IPS DF 19.7 (cell line): ENCODE data around the gene LMAN2L.

Source experiments
- DNase-seq: peaks from one replicate; pipeline ENCODE4 v3.0.0-alpha.2; 2013; ENCODE audit warnings: low read depth, low spot score

The LMAN2L gene, protein sequence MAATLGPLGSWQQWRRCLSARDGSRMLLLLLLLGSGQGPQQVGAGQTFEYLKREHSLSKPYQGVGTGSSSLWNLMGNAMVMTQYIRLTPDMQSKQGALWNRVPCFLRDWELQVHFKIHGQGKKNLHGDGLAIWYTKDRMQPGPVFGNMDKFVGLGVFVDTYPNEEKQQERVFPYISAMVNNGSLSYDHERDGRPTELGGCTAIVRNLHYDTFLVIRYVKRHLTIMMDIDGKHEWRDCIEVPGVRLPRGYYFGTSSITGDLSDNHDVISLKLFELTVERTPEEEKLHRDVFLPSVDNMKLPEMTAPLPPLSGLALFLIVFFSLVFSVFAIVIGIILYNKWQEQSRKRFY

DNA sequence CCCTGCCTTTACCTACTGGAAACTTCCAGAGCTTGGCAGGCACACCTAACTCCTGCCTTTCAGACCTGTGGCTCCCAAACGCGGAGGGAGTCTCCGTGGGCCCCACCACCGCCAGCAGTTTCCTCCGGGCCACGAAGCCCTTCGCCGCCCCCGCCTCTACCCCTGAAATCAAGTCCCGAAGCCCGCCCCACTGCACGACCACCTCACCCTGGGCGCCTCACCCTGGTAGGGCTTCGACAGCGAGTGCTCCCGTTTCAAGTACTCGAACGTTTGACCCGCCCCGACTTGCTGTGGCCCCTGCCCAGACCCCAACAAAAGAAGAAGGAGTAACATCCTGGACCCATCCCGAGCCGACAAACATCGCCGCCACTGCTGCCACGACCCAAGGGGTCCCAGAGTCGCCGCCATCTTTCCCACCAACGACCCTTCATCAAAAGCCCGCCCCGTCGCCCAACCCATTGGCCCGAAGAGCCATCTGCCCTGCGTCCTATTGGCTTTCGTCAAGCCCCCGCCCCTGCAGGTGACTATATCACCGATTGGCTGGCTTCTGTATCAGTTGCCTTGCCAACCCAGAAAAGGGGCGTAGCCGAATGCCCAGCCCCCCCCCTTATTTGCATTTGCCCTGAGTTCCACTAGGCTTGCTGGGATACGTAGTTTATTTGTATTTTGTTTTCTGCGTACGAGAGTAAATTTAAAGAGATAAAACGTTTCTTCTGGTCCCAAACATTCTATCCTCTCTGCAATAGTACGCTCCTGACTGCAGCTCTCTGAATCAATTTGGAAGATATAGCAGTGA, at the start of gene LMAN2L:
Gene LMAN2L (minus strand): TSS at position 432 of the 796 bp plus-strand sequence. CDS start 24 bp downstream, at position 408.
- DNase-seq, result peak; percentile 88

DNA sequence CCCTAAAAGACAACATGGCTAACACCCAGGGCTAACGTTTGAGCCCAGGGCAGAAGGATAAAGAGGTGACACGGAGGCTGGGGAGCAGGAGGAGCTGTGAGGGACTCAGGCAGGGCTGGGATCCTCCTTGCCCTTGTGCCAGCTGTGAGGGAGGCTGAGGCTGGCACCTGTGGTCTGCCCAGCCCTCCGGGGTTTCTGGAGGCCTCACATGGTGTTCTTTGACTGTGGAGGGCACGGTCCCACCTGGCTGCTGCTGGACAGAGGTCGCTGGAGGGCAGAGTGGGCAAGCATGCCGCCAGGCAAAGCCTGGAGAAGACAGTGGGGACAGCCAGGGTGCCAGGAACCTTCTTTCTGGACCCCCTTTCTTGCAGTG, 49.4 kb upstream of the LMAN2L start:
- no peak for DNase-seq

DNA sequence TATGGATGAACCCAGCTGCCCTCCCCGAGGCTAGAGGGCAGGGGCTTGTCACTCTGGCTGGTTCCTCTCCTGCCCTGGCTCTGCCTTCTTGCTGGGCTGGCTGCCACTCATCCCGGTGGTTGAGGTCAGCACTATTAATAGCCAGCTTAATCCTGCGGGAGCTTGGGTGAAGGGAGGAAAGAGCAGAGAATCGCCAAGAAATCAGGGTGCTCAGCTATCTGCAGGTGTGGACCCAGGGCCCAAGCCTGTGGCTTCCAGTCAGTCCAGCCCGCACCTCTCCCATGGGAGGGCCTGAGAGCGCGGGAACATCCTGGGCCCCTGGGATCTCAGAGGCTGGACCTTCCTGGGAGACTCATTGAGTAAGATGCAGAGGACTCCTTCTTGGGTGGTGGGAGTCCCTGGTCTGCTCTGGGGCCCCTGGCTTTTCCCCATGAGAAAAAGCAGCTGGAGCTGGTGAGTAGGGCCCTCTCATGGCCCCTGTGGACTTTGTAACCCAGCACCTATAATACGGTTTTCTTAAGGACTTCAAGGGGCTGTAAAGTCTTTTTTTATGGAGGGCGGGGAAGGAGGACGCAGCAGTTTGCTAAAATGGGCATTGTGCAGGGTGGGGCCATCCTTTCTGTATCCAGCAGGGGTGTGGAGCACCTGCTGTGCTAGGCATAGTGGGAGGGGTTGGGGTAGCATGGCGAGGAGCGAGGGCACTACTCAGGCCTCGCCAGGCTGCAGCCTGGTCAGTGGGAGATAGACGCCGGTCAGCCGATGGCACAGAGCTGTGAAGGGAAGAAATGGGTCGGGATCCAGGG, 48.8 kb upstream of the LMAN2L start:
- no peak for DNase-seq

DNA sequence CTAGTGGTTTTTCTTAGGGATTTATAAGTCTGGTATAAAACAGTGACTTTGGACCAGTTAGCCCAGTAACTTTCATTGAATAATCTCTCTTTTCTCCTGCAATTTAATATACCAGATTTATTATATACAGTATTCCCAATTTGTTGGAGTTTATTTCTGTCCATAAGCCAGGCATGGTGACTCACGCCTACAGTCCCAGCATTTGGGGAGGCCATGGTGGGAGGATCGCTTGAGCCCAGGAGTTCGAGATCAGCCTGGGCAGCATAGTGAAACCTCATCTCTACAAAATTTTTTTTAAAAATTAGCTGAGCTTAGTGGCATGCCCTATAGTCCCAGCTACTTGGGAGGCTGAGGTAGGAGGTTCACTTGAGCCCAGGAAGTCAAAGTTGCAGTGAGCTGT, 47.5 kb upstream of the LMAN2L start:
- DNase-seq, result no peak

DNA sequence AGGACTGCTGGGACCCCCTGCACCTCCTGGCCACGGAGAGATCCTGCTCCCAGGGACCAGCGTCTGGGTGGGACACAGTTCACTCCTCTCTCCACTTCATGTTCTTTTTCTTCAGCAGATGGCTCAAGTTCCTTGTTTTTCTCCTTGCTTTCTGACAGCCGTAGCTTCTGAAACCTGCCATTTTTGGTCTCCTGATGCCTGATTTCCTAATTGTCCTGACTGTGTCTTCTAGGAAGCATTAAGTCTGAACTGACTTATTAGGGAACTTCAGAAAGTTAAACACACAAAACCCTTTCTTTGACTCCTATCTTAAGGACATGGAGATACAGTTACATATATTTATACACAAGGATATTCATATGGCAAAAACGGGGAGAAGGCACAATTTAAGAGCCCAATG, 43.5 kb upstream of the LMAN2L start:
- DNase-seq, result no peak

DNA sequence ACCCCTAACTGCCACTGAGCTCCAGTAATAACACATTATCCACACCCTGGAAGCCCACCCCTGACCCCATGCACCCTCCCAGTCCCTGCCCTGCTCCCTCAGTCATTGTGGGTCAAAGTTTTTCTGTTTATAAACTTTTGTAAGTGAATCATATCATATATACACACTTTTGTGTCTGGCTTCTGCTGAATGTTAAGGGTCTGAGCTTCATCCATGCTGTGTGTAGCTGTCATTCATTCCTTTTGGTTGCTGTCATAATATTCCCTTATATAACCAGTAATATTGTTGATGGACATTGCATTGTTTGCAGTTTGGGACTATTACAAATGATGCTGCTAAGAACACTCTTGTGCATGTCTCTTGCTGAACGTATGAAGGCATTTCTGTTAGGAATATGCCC, 35.3 kb upstream of the LMAN2L start:
- DNase-seq, result no peak

DNA sequence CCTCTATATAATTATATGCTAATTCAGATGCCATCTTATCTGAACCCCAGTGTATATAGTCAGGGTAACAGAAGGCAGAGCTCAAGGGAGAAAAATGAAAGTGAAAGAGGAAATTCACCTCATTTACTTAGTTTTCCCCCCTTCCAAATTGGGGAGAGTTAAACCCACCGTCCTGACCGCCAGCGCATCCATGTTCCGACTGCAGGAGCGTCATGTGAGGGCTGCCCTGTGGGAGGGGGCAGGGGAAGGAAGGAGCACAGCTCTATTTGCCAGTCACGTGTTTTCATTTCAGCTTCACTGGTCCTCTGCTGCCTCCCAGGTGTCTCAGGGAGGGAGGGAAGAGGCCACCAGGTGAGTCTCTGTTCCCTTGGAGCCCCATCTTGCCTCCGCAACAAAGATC, 34.1 kb upstream of the LMAN2L start:
- no peak for DNase-seq

DNA sequence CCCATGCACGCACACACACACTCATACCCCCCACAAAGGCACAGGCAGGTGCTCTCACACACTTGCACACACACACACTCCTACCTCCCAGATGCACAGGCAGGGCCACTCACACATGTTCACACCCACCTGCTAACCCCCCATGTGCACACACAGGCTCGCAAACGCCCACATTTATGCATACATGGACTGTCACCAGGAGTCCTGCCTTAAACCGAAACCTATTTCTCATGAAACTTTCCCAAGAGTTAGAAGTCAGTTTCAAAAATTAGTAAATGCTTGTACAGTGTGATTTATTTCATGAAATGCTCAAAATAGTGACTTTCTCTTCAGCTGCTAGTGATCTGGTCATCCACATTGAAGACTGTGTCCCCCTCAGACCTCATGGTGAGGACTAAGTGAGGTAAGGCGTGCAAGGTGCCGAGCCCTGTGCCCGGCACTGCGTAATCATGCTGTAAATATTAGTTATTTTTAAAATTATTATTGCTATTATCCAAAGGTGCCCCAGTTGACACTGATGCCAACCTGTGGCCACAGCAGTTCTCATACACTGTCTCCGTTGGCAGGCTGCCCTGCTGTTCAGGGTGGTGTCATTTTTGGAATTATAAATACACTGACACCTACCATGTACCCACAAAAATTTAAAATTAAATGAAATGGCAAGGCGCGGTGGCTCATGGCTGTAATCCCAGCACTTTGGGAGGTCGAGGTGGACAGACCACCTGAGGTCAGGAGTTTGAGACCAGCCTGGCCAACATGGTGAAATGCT, 33.2 kb upstream of the LMAN2L start:
- no peak for DNase-seq

DNA sequence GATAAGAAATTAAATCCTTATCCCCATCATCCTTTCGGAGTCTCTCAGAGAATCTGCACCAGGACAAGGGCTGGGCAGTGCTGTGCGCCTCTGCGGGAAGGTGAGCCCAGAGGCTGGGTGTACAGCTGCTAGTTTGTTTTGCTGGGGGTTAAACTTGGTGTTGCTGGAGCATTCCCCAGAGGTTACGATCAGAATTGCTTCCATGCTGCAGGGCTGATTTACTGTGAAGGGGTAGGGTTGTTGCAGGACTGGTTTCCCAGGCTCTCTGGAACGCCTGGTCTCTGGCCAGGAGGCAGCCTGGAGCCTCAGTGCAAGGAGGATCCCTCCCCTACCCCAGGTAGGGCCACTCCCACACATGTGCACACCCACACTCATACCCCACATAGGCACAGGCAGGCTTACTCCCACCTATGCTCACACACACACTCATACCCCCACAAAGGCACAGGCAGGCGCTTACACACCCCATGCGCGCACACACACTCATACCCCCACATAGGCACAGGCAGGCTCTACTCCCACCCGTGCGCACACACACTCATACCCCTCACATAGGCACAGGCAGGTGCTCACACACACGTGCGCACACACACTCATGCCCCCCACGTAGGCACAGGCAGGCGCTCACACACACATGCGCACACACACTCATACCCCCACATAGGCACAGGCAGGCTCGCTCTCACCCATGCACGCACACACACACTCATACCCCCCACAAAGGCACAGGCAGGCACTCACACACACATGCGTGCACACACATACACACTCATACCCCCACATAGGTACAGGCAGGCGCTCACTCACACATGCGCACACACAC, 32.1 kb upstream of the LMAN2L start:
- DNase-seq, result no peak

DNA sequence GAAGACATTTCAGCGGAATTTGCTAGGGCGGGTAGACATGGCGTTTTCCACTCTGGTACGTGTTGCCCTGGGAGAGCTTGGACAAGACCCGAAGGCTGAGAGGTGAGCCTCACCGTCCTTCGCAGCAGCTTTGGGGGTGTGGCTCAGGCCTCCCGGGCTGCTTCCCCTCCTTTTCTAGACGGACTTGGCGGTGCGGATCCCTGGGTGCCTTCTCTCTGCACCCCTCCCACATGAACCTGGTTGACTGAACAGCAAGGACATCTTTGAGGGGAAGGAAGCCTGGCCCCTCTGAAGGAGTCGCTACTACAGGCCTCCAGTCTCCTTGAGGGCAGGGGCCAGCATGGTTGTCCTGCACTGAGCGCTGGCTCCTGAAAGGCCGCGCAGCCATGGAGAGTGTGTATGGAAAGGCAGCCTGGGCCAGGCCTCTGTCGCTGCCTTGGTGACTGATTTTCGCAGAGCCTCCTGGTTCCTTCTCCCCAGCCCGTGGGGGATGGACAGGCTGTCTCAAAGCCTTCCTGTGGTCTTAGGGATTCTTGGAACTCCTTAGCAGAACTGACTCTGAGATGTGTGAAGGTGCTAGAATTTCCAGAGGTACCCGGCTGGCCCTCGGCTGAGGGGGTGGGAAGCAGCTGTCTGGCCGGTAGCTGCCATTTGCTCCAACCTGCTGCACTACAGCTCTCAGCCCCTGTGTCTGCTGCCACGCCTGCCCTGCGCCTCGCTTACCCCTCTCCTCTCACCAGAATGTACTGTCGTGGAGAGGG, 30.8 kb upstream of the LMAN2L start:
- DNase-seq, result no peak

DNA sequence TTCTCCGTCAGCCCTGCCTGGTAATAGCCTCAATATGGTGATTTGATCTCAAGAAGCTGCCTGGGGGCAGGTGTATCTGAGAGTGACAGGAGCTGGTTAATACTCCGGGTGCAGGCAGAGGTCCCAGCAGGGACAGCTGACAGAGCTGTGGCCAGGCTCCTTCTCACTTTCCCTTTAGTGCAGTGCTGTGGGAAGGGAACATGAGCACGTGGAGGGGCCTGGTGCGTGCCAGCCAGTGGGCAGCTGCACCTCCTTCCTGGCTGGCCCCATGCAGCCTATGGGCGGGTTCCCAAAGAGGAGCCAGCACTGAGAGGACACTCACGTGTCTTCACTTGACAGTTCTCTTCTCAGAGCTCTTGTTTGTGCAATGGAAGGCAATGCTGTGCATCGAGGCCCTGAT, 29.9 kb upstream of the LMAN2L start:
- DNase-seq, result no peak

DNA sequence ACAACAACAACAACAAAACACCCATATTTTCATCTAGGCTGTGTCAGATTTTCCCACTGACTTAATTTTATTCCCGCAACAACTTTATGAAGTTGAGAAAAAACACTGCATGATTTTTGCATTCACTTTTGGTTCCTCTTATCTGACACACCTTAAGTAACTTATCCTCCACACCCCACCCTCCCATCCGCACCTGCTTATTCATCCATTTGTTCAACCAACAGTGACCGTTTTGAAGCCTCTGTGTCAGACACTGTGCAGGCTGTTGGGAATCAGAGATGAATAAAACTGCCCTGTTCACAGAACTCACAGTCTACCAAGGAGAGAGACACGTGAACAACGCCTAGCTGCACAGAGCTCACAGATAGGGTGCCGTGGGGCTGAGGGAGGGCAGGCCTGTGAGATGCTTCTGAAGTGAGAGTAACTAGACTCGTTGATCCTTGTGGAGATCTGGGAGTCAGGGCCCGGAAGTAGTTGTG, 28.3 kb upstream of the LMAN2L start:
- DNase-seq, result no peak

DNA sequence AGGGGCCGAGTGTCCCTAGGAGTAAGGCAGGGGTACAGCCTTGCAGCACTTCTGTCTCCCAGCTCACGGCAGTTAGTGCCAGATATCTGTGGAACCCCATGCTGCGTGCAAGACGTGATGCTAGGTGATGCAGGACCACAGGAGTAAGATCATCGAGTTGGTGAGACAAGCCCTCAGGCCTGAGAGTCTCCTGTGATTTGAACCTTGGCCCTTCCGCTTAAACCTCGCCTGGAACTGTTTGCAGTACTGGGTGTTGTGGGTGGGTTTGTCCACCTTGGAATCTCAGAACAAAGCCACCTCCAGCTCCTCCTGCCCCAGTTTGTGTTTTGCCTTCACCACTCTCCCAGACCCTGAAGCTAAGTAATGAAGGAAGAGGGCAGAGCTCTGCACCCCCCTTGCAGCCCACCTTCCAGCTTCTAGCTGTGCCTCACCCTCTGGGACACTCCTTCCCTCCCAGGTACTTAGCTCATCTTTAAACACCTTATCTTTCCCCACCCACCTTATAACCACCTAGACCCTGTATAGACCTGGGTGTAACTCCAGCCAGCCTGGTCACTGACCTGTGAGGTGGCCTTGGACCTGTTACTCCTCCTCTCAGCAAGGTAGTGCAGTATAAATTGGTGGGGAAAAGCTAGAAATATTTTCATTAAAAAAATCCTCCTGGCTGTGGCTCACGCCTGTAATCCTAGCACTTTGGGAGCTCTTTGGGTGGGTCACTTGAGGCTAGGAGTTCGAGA, 27.4 kb upstream of the LMAN2L start:
- DNase-seq, result no peak

DNA sequence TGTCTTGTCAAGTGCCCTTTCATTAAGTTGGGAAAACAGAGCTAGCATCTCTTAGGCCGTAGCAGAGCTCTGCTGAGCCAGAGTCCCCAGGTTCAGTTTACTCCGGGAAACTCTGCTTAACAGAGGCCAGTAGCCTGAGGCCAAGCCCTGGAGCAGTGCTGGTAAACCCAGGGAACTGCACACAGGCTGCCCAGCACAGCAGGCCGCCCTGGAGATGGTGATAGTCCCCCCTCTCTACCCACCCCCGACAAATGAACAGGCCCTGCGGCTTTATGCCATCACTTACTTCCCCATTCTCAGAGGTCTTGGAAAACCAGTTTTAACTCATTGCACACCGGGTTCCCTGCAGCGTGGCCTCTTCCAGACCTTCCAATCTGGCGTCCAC, 24.4 kb upstream of the LMAN2L start:
- DNase-seq, result no peak

DNA sequence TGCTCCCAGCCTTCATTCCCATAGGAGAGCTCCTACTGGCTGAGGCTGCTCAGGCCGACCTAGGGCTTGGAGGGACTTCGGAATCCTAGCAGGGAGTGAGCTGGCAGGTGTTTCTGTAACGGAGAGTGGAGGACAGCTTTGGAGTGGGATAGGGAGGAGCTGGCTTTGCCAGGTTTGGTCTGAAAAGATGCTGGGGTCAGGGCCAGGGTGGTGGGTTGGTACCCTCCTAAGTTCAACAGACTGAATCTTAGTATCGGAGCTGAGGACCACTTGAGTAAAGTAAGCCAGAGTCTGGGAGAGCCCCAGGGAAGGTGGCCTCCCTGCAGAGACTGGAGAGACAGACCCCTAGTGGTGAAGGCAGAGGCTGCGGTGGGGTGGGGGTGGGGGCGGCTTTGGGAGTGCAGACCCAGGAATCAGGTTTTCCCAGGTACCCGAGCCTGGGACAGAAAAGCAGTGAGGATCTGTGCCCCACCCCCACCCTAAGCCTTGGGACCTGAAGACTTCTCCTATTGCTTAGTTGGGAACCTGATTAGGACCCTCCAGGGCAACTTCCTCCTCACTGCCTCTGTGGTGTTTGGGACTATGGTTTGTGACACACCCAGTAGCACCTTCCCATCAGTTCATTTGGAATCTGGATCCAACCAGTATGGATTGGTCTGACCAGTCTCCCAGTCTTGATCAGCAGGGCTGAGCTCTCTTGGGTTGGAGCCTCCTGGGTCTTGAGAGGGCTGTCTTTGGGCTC, 23.8 kb upstream of the LMAN2L start:
- no peak for DNase-seq

DNA sequence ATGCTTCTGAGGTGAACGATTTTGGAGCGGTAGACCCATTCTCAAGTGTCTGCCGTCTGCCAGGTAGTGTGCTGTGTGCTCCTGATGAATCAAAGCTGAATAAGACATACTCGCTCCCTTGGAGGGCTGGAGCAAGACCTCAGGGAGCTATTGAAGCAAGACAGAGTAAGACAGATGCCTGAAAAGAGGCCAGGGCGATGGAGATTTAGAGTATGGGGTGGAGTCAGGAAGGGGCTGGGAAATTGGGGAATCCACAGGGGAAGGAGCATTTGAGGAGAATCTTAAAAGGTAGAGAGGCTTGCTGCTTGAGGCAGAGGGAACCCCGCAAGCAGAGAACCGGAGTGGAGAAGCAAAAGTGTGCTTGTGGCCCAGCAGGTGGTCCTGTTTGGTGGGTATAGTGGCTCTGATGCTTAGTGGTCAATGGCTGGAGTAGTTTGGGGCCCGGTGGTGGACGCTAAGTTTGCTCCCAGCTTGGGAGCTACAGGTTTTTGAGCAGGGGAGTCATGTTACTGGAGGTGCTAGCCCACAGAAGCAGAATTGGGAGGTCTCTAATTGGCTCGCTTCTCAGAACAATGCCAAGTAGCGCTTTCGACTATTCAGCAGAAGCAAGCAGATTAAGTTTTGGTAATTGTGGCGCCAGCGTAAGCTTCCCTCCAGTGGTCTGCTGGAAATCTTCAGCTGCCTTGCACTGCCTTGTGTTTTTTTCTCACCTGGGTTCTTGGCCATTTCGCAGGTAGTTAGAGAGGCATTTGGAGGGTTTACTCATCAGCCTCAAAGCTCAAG, 22.9 kb upstream of the LMAN2L start:
- DNase-seq, result no peak

DNA sequence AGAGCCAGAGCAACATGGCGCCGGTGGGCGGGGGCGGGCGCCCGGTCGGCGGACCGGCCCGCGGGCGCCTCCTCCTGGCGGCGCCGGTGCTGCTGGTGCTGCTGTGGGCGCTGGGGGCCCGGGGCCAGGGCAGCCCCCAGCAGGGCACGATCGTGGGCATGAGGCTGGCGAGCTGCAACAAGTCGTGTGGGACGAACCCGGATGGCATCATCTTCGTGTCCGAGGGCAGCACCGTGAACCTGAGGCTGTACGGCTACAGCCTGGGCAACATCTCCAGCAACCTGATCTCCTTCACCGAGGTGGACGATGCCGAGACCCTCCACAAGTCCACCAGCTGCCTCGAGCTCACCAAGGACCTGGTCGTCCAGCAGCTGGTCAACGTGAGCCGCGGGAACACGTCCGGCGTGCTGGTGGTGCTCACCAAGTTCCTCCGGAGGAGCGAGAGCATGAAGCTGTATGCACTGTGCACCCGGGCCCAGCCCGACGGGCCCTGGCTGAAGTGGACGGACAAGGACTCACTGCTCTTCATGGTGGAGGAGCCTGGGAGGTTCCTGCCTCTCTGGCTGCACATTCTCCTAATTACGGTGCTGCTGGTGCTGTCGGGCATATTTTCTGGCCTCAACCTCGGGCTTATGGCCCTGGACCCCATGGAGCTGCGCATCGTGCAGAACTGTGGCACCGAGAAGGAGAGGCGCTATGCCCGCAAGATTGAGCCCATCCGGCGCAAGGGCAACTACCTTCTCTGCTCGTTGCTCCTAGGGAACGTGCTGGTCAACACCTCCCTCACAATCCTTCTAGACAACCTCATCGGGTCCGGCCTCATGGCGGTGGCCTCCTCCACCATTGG, 21.3 kb upstream of the LMAN2L start:
- no peak for DNase-seq
